ENCODE data around the gene PGBD5.

DNA sequence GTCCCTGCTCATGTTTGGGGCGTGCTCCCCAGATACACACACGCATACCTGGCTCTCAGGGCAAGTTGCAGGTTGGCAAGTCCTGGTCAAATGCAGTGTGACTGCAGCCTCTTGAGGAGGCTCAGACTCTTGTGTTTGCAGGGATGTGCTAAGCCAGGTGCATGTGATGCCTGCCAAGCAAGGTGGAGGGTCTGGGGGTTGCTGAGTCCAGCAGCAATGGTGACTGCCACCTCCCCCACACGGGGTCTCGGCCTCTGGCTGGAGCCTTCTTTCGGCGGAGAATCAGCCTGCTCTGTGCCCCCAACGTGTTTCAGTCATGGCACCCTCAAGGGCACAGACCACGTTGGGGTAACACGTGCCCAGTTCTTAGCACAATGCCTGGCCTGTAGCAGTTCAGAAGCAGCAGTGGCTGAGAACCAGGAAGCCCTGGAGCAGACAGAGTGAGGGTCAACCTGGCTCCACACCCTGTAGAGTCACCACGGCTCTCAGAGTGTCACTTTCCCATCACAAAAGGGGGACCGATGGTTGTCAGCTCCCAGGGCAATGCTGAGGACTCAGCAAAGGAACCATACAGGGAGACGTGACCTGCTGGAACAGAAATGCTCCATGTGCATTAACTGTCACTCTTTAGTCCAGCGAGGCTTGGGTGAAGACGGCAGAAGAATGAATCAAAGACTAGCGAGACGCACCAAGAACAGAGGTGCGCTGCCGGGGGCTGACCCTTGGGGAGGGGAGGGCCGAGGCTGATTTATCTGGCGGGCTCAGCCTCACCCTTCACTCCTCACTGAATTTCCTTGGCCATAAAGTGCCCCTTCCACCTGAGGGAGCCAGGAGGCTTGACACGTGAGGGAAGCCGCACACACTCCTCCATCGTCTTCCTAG is 109.0 kb downstream of the PGBD5 start:
- TF ChIP-seq, protein P1, sequence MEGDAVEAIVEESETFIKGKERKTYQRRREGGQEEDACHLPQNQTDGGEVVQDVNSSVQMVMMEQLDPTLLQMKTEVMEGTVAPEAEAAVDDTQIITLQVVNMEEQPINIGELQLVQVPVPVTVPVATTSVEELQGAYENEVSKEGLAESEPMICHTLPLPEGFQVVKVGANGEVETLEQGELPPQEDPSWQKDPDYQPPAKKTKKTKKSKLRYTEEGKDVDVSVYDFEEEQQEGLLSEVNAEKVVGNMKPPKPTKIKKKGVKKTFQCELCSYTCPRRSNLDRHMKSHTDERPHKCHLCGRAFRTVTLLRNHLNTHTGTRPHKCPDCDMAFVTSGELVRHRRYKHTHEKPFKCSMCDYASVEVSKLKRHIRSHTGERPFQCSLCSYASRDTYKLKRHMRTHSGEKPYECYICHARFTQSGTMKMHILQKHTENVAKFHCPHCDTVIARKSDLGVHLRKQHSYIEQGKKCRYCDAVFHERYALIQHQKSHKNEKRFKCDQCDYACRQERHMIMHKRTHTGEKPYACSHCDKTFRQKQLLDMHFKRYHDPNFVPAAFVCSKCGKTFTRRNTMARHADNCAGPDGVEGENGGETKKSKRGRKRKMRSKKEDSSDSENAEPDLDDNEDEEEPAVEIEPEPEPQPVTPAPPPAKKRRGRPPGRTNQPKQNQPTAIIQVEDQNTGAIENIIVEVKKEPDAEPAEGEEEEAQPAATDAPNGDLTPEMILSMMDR (conservative IDR thresholded peaks at IDR 0.05 in 1 of 2, IDR thresholded peaks at IDR 0.05 in 1 of 2; ENCODE audit: low read depth in 1 of 2, low read length in 2 of 2) = no peak
- TF ChIP-seq EZH2 (IDR thresholded peaks at IDR 0.05; ENCODE audit: low read length, missing control alignments) = no peak

All from fibroblast of lung (primary cell).